Natural killer cell (primary cell): Measurements from ENCODE around the gene FAM131C. TPM values are rescaled to one million over a fixed set of nuclear protein-coding genes. Genes with fewer than 3 reads are reported as not detected.
A peak's percentile ranks its signal among the peaks of the same experiment; 100 is the strongest.

Experiments
- ATAC-seq, 3 donors: fragments of 150-1000 bp in 2 of 3; fragments of 200-7000 bp in 1 of 3; cut with Tn5 transposase; 1 replicate in 1 of 3; 2 replicates in 2 of 3; pipeline ENCODE4 v1.10.0; 2021; ENCODE audit warnings: mild to moderate bottlenecking in 2 of 3, moderate library complexity in 2 of 3
- DNase-seq, 2 donors: peaks; one replicate each; pipeline versions ENCODE4 v3.0.0 to v3.0.0-alpha.2; 2013 to 2021; ENCODE audit warnings: mixed read lengths in 1 of 2
- H3K27ac ChIP-seq: one replicate; pipeline ENCODE4 v1.5.1; 2013; ENCODE audit warnings: mild to moderate bottlenecking, low read length
- H3K27me3 ChIP-seq: one replicate; pipeline ENCODE4 v1.6.1; 2013; ENCODE audit warnings: low read length; ENCODE audit not compliant: control insufficient read depth, insufficient read depth
- H3K36me3 ChIP-seq: one replicate; pipeline ENCODE4 v1.6.1; 2013; ENCODE audit warnings: low read length; ENCODE audit not compliant: control insufficient read depth, insufficient read depth
- H3K4me1 ChIP-seq: one replicate; pipeline ENCODE4 v1.6.1; 2013; ENCODE audit warnings: low read length; ENCODE audit not compliant: control insufficient read depth, insufficient read depth
- H3K4me3 ChIP-seq: one replicate; pipeline ENCODE4 v1.5.1; 2013; ENCODE audit warnings: low read length
- H3K9me3 ChIP-seq: one replicate; pipeline ENCODE4 v1.6.1; 2013; ENCODE audit warnings: low read length; ENCODE audit not compliant: control insufficient read depth, insufficient read depth
- H3K27ac Mint-ChIP-seq, 2 donors: one replicate each; pipeline ENCODE4 v1.8.0; 2022; ENCODE audit warnings: mild to moderate bottlenecking in 2 of 2, mixed read lengths in 2 of 2, moderate library complexity in 1 of 2
- H3K27me3 Mint-ChIP-seq, 2 donors: one replicate each; pipeline ENCODE4 v1.8.0; 2022; ENCODE audit warnings: low read depth in 2 of 2, mixed read lengths in 2 of 2
- H3K36me3 Mint-ChIP-seq: one replicate; pipeline ENCODE4 v1.8.0; 2022; ENCODE audit warnings: mixed read lengths
- H3K4me1 Mint-ChIP-seq, 2 donors: one replicate each; pipeline ENCODE4 v1.8.0; 2022; ENCODE audit warnings: mixed read lengths in 2 of 2
- H3K4me3 Mint-ChIP-seq: one replicate; pipeline ENCODE4 v1.8.0; 2022; ENCODE audit warnings: mild to moderate bottlenecking, moderate library complexity, mixed read lengths
- H3K9me3 Mint-ChIP-seq, 2 donors: one replicate each; pipeline ENCODE4 v1.8.0; 2022; ENCODE audit warnings: mixed read lengths in 2 of 2
- CTCF ChIP-seq: fragments of 200-600 bp; IDR thresholded peaks from one replicate; pipeline ENCODE4 v1.8.0; 2022; ENCODE audit warnings: antibody characterized with exemption
- WGBS: methylation state at CpG from one replicate; pipeline ENCODE4 v1.1.7; 2013; ENCODE audit warnings: missing lambda C conversion rate; ENCODE audit not compliant: insufficient coverage; 5-methylcytosine and 5-hydroxymethylcytosine counted together
- intact Hi-C: fragments of 100-400 bp; cut with micrococcal nuclease; formaldehyde crosslinking; loops from one replicate; pipeline ENCODE4 v1.14.2; 2022
- total RNA-seq, 4 donors: library from RNA; stranded (reverse); fragments of 120-200 nt in 1 of 4; gene quantifications; one replicate each; pipeline versions ENCODE4 v1.2.3 to v1.2.4, GENCODE V29; 2013 to 2022

FAM131C gene
- total RNA-seq, 3 donors from 2014 or later (not counting 1 experiment from before 2014, with no cell fraction given), result not detected

GRCh38 chr1:16112596-16113555 is 39.4 kb upstream of the FAM131C start:
- Histone ChIP-seq H3K9me3 (peaks cover 15% of the 10 kb centered on the region), H3K27ac (no peak overlapping the region), H3K27me3 (no peaks in the 10 kb centered on the region), H3K36me3 (no peaks in the 10 kb centered on the region), H3K4me1 (peaks cover 17% of the 10 kb centered on the region), H3K4me3 (no peak overlapping the region)
- H3K27me3 Mint-ChIP-seq, result peaks cover 4 to 20% of the 10 kb centered on the region in 2 donors
- ATAC-seq (no peak), DNase-seq (no peak)
- peaks cover 13 to 18% of the 10 kb centered on the region in 2 donors for H3K4me1 Mint-ChIP-seq
- H3K4me3 Mint-ChIP-seq, result no peak overlapping the region
- no peak for TF ChIP-seq CTCF
- no peak overlapping the region for H3K27ac Mint-ChIP-seq
- intact Hi-C loops, result no loop called here
- H3K36me3 Mint-ChIP-seq, result peaks cover 5% of the 10 kb centered on the region
- WGBS, result 87% methylated on average over 14 of the region's 14 CpGs
- H3K9me3 Mint-ChIP-seq, result peaks cover 0 to 3% of the 10 kb centered on the region in 2 donors

- Histone ChIP-seq H3K9me3 (peaks cover 19% of the 10 kb centered on the region), H3K27me3 (no peaks in the 10 kb centered on the region), H3K36me3 (no peaks in the 10 kb centered on the region), H3K27ac (no peak overlapping the region), H3K4me1 (peaks cover 9% of the 10 kb centered on the region), H3K4me3 (no peak overlapping the region)
- intact Hi-C loops, result no loop called here
- H3K27me3 Mint-ChIP-seq, result peaks cover 13 to 24% of the 10 kb centered on the region in 2 donors
- DNase-seq (no peak), ATAC-seq (peak in 1 of 3 donors; percentile 22)
- H3K9me3 Mint-ChIP-seq, result peaks cover 0 to 4% of the 10 kb centered on the region in 2 donors
- no peak overlapping the region for H3K4me3 Mint-ChIP-seq
- H3K4me1 Mint-ChIP-seq, result peaks cover 6 to 10% of the 10 kb centered on the region in 2 donors
- H3K27ac Mint-ChIP-seq, result peak overlapping the region in 1 of 2 donors; percentile 20
- TF ChIP-seq CTCF, result no peak
- H3K36me3 Mint-ChIP-seq, result peaks cover 14% of the 10 kb centered on the region
- WGBS, result 82% methylated on average over 15 of the region's 15 CpGs
Measured at GRCh38 chr1:16111771-16112595, 38.5 kb upstream of the FAM131C start.

- no peak for TF ChIP-seq CTCF
- Mint-ChIP-seq H3K4me1 (peaks cover 0 to 4% of the 10 kb centered on the region in 2 donors), H3K9me3 (peaks cover 0 to 4% of the 10 kb centered on the region in 2 donors), H3K27me3 (peaks cover 21 to 24% of the 10 kb centered on the region in 2 donors), H3K27ac (no peak overlapping the region), H3K4me3 (no peak overlapping the region), H3K36me3 (peaks cover 16% of the 10 kb centered on the region)
- ATAC-seq (no peak), DNase-seq (no peak)
- H3K36me3 ChIP-seq, result no peaks in the 10 kb centered on the region
- H3K4me1 ChIP-seq, result peaks cover 4% of the 10 kb centered on the region
- no peaks in the 10 kb centered on the region for H3K27me3 ChIP-seq
- no peak overlapping the region for H3K4me3 ChIP-seq
- 90% methylated on average over 7 of the region's 7 CpGs for WGBS
- no peak overlapping the region for H3K27ac ChIP-seq
- H3K9me3 ChIP-seq, result peaks cover 19% of the 10 kb centered on the region
- intact Hi-C loops, result no loop called here
Measured at GRCh38 chr1:16110884-16111283, 37.4 kb upstream of the FAM131C start.
